Fibroblast of the aortic adventitia (primary cell): ENCODE results near the gene RBM7. TPM values are rescaled to one million over a fixed set of nuclear protein-coding genes. Genes with fewer than 3 reads are reported as not detected.
A peak's percentile ranks its signal among the peaks of the same experiment; 100 is the strongest.

ENCODE experiments used
- DNase-seq: peaks from one replicate; pipeline ENCODE4 v3.0.0-alpha.2; 2010; ENCODE audit warnings: low read depth
- H3K4me3 ChIP-seq: 2 replicates; pipeline ENCODE4 v1.5.1; 2011; ENCODE audit warnings: low read depth, mild to moderate bottlenecking, control low read depth, low read length, moderate library complexity
- CTCF ChIP-seq: IDR thresholded peaks from 2 replicates; pipeline ENCODE4 v1.5.1; 2011; ENCODE audit warnings: mild to moderate bottlenecking, low read length, control low read depth, inconsistent platforms; ENCODE audit not compliant: insufficient read depth
- total RNA-seq: library from RNA; depleted of rRNA; stranded (reverse); fragments of >200 nt; gene quantifications from 2 replicates; pipeline ENCODE4 v1.2.3, GENCODE V29; 2012; ENCODE audit warnings: low replicate concordance

RBM7 gene
- total RNA-seq, 1 donor: 45.6 TPM

GRCh38 chr11:114442536-114442935 lies 42.1 kb downstream of the RBM7 start:
- no peak for TF ChIP-seq CTCF
- DNase-seq: no peak
- no peak overlapping the region for H3K4me3 ChIP-seq

GRCh38 chr11:114447444-114447843 lies 47.0 kb downstream of the RBM7 start:
- DNase-seq: peak; percentile 45
- no peak overlapping the region for H3K4me3 ChIP-seq
- no peak for TF ChIP-seq CTCF

- H3K4me3 ChIP-seq: no peak overlapping the region
- TF ChIP-seq CTCF: no peak
- DNase-seq: peak; percentile 94
Measured at GRCh38 chr11:114447892-114448291, 47.4 kb downstream of the RBM7 start.

- no peak overlapping the region for H3K4me3 ChIP-seq
- no peak for TF ChIP-seq CTCF
- DNase-seq: peak; percentile 57
Measured at GRCh38 chr11:114448749-114449482, 48.5 kb downstream of the RBM7 start.

GRCh38 chr11:114449845-114450244 lies 49.4 kb downstream of the RBM7 start:
- no peak overlapping the region for H3K4me3 ChIP-seq
- no peak for TF ChIP-seq CTCF
- no peak for DNase-seq

GRCh38 chr11:114452399-114452798 lies 51.9 kb downstream of the RBM7 start:
- no peak for DNase-seq
- TF ChIP-seq CTCF: no peak
- H3K4me3 ChIP-seq: no peak overlapping the region

Other genes starting within 250 kb of the RBM7 start
- gene NNMT, start 104.3 kb upstream of the RBM7 start, total RNA-seq: 178 and 2,246 TPM in 2 replicates
- gene C11orf71, start 155 bp upstream of the RBM7 start, total RNA-seq: 2.5 and 4.2 TPM in 2 replicates
- 162 and 571 TPM in 2 replicates for gene REXO2, start 38.8 kb downstream of the RBM7 start, total RNA-seq
- gene NXPE1, start 159.2 kb downstream of the RBM7 start, total RNA-seq: not detected in 2 replicates
- gene NXPE4, start 195.1 kb downstream of the RBM7 start, total RNA-seq: not detected in 2 replicates